T-helper 9 cell (primary cell): ENCODE measurements around the gene ALKBH6.

Experiments
- DNase-seq: peaks from one replicate; pipeline ENCODE4 v3.0.0-alpha.2; 2020

The ALKBH6 gene

DNA sequence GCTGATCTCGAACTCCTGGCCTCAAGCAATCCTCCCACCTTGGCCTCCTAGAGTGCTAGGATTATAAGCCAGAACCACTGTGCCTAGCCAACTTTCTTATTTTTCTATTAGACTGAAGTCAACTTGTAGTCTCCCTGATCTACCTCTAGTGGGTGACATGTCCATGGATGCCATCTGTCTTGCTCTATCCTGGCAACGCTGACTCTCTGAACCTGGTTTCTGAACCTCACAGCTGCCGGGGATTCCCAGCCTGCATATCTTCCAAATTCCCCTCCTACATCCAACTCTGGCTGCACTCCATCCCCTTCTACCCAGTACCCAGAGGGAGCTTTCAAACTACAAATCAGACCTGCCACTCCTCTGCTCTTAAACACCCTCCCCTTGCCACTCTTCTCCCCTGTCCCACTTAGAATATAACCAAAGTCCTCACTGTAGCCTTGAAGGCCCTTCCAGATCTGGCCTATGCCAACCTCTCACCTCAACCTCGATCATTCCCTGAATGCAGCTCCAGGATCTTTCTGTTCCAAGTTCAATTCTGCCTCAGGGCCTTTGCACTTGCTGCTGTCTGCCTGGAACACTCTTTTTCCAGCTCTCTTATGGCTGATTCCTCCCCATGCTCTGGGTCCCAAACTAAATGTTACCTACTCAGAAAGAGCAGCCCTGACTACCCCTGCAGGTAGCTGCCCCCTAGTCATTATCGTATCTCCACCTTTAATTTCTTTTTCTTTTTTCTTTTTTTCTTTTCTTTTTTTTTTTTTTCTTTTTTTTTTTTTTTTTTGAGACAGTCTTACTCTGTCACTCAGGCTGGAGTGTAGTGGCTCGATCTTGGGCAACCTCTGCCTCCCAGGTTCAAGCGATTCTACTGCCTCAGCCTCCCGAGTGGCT lies 16.5 kb upstream of the ALKBH6 start:
- DNase-seq = no peak

DNA sequence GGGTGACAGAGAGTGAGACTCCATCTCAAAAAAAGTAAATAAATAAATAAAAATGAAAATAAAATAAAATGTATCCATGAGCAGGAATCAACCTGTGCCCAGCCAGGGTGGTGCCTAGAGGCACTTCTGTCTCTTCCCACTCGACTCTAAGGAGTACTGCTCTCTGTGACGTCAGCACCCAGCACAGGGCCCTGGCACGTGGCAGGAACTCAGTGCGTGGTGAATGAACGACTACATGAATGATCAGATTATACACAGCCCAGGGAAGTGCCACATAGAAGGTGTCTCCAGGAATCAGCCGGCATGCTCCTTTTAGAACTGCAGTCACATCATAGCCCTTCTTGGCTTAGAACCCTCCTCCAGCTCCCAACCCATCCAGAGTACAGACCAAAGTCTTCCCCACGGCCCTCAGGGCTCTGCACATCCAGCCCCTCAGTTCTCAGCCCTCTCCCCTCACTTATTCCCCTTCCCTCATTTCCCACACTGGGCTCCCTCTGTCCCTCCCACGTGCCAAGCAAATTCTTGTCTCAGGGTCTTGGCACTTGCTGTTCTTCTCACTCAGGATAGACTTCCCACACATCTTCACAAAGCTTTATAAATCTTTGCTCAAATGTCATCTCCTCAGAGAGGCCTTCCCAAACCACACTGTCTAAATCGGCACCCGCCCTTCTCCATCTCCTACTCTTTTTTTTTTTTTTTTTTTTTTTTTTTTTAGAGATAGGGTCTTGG lies 14.5 kb upstream of the ALKBH6 start:
- DNase-seq = no peak

DNA sequence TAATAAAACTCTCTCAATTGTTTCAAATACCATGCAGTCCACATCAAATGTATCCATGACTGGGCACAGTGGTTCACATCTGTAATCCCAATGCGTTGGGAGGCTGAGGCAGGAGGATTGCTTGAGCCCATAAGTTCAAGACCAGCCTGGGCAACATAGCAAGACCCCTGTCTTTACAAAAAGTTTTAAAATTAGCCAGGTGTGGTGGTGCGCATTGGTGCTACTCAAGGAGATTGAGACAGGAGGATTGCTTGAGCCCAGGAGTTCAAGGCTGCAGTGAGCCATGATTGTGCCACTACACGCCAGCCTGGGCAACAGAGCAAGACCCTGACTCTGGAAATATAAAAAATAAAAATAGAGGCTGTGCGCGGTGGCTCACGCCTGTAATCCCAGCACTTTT lies 13.7 kb upstream of the ALKBH6 start:
- DNase-seq = no peak

DNA sequence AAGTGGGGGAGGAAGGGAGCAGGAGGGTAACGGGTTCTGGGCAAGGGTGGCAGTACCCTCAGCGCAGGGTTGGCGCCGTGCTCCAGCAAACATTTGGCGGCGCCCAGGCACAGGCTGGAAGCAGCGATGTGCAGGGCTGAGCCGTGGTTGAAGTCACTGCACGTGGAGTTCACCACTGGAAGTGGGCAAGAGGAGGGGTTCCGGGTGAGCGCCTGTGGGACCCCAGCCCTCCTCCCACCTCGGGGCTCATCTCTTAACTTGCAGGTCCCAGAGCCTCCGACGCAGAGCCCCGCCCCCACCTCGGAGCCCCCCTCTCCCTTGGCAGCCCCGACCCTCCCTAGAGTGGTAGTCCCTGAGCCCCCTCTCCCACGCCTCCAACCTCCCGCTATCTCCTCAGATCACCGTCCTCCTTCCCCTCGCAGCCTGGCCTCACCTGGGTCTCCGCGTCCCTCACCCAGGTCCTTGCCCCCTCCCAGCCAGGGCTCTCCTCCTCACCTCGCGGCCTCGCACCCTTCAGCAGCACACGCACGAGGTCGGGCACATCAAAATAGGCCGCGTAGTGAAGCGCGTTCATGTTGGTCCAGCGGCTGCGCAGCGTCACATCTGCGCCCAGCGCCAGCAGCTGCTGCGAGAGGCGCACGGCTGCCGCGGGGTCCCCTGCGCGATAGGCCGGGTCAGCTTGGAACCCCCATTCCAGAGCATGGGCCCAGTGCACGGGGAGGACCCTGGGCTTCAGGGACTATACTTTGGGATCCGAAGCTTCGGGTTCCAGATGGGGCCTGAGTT lies 12.3 kb upstream of the ALKBH6 start:
- DNase-seq = no peak

DNA sequence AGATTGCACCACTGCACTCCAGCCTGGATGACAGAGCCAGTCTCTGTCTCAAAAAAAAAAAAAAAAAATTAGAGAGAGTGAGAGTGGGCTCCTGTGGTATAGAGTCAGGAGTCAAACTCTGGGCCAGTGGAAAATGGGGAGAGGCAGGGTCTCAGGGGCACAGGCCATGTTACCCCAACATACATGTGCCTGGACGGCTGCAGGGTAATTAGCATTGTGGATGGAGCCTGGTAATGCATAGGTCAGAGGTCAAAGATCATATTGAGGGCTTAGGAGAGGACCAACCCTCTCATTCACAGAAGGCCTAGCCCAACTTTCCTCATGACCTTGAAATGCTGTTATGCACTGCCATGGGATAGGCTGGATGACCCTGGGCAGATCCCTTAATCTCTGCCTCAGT lies 11.5 kb upstream of the ALKBH6 start:
- no peak for DNase-seq

DNA sequence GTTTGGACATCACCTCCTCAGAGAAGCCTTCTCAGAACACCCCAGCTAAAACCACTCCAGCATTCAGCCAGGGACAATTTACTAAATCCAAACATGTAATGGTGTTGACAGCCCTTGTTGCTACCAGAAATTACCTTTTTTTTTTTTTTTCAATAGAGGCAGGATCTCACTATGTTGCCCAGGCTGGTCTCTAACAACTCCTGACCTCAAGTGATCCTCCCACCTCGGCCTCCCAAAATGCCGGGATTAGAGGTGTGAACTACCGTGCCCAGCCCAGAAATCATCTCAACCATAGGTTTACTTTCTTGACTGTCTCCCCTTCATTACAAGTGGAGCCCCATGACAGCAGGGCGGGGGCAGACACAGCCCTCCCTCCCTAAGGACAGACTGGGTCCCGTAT lies 9.4 kb upstream of the ALKBH6 start:
- DNase-seq = no peak

DNA sequence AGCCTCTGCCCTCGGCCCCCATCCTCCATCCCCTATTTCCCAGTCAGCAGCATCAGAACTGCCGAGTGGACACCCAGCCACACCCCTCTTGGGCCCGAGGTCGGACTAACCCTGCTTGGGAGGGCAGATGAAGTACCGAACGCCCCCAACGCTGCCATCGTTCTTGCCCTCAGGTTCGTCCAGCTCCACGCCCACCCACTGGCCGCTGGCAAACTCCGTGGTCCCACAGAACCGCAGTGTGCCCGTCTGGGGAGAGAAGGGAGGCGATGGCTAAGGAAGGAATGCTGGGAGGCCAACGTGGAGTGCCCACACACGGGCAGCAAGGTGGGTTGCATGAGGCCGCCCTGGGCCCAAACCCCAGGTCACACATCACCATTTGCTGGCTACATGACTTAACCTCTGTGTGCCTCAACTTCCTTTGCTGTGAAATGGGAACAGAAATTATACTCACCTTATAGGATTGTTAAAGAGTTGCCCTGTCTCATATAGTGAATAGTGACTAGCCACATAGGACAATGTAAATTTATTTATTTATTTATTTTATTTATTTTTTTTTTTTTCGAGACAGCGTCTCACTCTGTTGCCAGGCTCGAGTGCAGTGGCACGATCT lies 5.2 kb upstream of the ALKBH6 start:
- no peak for DNase-seq

DNA sequence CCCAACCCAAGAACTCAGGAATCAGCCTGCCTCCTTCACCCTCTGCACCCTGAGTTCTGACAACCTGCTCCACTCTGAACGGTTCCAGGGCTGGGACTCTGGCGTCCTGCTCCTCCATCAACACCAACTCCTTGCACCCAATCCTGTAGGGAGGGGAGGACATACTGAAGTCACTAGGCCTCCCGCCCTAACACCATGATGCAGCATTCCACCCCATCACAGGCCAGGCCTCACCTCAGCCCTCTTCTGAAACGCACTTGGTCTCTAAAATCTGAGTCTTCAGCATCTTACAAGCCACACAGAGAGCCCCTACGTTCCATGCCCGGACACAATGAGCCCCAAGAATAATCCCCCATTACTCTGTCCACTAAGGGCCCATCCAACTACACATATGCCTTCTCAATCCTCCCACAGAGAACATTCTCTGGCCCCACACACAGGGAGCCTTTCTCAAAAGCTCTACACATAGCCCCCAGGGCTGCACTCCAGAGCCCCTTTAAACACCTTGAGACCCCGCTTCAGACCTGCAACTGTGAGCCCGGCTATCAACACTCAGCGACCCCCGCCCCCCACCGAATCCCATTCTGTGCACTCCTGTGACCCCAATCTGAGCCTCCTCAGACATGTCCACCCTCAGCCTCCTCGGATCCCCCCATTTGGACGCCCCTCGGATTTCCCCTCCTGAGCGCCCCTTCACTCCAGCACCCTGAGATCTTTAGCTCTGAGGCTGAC lies 567 bp downstream of the ALKBH6 start:
- DNase-seq = no peak

DNA sequence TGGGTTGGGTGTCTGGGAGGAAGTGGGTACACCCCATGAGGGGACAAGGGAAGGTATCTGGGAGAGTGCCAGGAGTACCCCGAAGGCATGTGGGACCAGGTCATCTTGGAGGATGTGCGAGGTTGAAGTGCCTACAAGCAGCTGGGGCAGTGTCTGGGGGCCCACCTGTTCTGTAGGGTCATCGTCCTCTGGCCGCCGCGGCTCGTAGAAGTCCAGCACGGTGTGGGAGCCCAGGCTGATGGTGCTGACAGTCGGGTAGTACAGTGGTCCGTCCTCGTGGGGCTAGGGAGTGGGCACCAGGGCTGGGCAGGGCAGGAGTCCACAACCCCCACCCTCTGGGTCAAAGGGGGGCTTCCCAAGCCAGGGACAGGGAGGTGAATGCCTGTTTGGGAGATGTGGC lies 3.6 kb downstream of the ALKBH6 start:
- DNase-seq = no peak

DNA sequence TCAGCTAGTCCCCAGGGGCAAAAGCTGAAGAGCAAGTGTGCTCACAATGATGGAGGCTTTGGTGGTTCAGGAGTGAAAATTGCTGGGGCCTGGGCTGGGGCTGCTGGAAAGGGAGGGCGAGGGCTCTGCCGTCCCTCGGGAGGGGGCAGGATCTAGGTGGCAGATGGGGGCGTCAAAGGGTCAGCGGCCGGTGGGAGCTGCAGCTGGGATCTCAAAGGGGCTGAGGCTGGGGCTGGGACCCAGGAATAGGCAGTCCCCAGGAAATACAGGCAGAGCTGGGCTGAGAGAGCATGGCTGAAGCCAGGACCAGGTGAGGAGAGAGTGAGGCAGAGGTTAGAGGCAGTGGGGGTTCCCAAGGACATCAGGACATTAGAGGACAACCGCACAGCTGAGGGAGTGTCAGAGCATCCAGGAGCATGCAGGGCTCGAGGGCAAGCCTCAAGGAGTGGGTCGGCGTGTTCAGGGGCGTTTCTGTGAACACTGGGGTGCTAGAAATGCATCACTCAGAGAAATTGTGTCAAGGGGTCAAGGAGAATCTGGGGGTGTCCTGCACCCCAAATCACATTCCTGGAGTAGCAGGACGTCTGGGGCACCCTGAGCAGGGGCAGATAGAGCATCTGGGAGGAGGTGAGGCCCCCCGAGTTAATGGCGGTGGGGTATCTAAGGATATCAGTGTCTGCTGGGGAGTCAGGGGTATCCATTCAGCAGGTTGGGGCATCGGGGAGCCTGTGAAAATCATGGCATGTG lies 4.2 kb downstream of the ALKBH6 start:
- DNase-seq = no peak

DNA sequence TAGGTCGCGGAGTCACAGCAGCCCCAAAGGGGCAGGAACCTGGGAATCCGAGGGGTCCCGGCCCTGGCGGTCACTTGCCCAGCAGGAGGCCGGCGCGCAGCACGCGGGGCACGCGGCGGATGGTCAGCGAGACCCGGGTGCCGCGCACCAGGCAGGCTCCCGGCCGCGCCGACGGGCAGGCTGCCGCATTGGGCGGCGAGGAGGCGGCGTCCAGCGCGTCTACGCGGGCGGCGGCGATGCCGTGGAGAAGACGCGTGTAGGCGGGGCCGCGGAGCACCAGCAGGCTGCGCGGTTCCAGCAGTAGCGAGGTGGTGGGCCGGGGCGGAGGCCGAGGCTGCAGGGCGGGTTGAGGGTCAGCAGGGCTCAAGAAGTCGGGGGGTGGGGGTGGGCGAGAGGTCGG lies 4.8 kb downstream of the ALKBH6 start:
- DNase-seq = peak; percentile 23

DNA sequence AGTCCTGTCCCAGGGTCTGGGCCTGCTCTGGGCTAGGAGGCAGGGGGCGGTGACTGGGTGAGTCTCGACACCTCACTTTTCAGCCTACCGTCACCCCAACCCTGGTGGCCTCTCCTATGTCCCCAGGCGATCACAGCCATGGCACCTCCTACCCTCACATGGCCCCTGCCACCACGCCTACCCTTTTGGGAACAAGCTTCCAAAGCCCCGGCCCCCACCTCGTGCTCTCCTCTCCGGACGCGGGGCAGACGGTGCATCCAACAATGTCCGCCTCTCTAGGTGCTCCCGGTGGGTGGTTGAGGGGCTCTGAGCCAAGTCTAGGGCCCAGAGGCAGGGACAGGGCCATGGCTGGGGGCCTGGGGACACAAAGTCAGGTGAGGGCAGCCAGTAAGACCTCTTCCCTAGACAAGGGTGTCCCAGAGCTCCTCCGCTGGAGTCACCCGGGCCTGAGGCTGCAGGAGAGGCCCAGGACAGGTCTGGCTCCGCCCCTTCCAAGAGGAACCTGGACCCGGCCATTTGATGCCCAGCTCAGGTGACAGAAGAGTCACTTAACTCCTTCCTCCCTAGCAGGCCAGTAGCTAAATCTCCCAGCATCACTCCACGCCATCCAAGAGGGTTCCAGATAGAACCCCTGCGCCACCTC lies 5.6 kb downstream of the ALKBH6 start, which contains the start of gene SYNE4:
TSS of gene SYNE4 (minus strand) at position 478 of the 643 bp plus-strand sequence. CDS start at position 346, 132 bp downstream.
- no peak for DNase-seq

DNA sequence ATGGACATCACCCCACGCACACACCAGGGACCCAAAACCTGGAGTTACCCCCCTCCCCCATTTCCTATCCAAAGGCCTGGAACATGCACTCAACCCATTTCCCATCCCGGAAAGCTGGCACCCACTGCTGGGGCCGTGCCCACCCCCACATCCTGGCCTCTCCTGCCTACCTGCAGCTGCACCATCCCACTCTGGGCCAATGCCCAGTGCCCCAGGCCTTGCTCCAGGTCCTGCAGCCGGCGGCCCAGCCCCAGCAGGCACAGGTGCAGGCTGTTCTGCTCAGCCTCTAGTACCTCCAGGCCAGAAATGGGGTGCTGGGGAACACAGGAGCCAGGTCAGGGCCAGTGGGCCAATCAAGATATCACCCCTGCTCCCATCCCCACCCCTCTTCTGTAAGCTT lies 7.1 kb downstream of the ALKBH6 start:
- DNase-seq = no peak

DNA sequence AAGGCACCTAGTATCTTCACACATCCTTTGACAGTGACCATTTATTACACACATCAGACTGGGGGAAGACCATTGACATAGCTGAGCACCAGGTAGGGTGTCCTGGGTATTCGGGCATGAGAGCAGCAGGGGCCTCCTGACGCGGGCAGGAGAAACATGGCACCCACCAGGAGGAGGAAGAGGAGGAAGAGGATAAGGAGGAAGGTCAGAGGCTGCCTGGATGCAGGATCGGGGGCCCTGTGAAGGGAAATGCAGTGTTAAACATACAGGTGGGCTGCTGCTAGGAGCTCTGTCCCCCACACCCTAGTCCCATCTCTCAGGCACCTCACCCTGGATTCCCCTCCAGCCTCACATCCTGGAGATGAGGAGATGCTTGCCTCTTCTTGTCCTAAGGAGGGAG lies 10.7 kb downstream of the ALKBH6 start:
- DNase-seq = no peak

DNA sequence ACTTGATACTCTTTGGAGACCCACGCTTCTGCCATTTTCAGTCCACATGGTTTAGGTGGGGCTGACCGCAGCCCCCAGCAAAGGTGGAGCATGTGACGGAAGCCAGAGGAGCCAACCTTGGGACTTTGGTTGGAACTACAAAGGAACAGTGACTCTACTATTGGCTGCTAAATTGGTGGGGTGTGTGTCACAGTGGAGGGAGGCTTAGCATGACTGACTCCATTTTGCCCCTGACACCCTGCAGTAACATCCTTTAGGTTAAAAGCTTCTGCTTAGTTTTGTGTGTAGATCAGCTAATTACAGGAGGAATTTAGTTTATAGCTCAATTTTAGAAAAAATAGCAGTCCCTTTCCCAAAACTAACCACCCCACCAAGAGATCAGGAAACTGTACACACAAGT lies 12.4 kb downstream of the ALKBH6 start:
- no peak for DNase-seq

DNA sequence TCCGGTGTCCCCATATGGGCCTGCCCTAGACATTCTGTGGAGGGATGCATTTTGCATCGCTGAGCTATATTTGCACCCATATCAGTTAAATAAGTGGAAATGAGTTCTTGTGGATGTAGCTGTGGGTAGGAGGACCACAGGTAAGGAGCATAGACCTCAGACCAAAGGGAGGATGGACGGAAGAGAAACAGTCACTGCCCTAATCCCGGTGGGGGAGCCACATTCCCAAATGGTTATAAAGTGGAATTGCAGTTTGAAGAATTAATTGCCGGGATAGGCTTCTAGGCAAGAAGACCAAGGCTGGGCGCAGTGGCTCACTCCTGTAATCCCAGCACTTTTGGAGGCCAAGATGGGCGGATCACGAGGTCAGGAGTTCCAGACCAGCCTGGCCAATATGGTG lies 17.2 kb downstream of the ALKBH6 start:
- DNase-seq = no peak

DNA sequence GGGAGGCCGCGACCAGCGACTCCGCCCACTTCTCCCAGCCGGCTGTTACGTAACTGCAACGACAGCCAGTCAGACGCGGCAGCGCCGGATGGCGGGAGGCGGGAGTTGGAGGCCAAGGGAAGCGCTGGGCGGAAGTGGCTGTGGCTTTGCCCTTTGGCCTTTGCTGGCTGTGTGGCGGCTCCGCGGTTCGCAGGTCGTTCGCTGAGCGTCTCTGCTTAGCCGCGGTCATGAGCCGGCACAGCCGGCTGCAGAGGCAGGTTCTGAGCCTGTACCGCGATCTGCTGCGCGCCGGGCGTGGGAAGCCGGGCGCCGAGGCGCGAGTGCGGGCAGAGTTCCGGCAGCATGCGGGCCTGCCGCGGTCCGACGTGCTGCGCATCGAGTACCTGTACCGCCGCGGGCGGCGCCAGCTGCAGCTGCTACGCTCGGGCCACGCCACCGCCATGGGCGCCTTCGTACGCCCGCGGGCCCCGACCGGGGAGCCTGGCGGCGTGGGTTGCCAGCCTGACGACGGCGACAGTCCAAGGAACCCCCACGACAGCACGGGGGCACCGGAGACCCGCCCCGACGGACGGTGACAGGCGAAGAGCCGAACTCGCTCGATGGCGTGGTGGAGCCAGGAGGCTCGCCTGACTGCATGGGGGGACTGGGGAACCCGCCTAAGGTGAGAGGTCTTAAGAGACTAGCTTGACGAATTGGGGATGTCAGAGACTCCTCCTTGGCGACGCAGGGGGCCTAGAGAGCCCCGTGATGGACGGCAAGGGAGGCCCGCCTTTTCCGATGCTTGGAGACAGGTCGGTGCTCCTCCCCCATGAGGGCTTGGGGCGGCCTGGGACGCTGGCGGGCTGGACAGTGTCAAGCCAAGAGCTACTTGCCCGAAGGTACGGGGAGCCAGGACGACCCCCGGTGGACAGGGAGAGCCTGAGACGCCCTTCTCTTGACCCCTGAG lies 18.7 kb downstream of the ALKBH6 start, which contains the start of gene SDHAF1:
TSS of gene SDHAF1 (plus strand) at position 141 of the 946 bp plus-strand sequence. CDS start at position 228, 87 bp downstream.
- DNase-seq = peak; percentile 84

DNA sequence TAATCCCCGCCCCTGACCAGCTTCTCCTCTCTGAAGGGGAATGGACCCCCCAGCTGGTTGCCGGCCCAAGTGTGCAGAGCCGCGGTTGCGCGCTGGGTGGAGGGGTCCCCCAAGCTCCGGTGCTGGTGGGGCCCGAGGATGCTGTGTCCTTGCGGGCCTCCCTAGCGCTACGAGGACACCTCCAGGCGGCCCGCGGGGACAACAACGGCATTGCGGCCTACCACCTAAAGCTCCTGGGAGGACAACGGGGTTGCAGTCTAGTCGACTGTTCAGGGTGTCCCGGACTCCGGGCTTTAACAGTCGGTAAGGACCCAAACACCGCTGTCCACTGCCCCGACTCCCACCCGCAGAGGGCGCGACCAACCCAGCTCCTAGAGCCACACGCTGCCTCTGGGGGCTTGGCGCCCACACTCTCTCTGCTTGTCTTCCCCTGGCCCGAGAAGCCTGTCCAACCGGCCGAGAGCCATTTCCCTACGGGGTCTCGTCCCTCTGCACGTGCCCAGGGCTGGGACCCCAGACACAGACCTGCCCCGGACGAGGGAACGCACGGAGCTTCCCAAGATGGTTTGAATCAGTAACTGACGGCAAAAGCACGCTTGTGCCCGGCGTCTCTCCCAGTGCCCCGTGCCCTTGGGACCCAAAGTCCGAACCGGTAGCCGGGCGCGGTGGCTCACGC lies 20.0 kb downstream of the ALKBH6 start:
- DNase-seq = no peak
